ENCODE results near the gene NAP1L5.

DNA sequence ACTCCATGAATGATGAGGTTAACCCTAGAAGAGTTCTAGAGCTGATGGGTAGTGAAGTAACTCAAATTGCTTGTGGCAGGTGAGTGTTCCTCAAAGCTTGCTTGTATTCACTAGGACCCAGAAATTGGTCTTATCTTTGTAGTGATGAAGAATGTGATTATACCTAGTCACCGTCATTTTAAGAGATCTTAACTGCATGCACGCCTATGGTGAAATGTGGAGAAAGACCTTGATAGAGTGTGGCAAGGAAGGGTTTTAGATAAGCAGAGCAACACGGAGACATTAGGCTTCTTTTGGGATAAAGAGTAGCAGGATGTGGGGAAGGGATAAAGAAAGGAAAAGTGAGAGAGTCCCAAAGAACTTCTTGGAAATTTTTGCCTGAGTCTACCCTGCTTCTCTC, 42.4 kb downstream of the NAP1L5 start:
- no peak for TF ChIP-seq EZH2phosphoT487 (IDR thresholded peaks at IDR 0.05; ENCODE audit: unreplicated experiment)
- TF ChIP-seq, protein P1, sequence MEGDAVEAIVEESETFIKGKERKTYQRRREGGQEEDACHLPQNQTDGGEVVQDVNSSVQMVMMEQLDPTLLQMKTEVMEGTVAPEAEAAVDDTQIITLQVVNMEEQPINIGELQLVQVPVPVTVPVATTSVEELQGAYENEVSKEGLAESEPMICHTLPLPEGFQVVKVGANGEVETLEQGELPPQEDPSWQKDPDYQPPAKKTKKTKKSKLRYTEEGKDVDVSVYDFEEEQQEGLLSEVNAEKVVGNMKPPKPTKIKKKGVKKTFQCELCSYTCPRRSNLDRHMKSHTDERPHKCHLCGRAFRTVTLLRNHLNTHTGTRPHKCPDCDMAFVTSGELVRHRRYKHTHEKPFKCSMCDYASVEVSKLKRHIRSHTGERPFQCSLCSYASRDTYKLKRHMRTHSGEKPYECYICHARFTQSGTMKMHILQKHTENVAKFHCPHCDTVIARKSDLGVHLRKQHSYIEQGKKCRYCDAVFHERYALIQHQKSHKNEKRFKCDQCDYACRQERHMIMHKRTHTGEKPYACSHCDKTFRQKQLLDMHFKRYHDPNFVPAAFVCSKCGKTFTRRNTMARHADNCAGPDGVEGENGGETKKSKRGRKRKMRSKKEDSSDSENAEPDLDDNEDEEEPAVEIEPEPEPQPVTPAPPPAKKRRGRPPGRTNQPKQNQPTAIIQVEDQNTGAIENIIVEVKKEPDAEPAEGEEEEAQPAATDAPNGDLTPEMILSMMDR (conservative IDR thresholded peaks at IDR 0.05; ENCODE audit: low read depth in 2 of 2) = no peak
- TF ChIP-seq, protein P2, sequence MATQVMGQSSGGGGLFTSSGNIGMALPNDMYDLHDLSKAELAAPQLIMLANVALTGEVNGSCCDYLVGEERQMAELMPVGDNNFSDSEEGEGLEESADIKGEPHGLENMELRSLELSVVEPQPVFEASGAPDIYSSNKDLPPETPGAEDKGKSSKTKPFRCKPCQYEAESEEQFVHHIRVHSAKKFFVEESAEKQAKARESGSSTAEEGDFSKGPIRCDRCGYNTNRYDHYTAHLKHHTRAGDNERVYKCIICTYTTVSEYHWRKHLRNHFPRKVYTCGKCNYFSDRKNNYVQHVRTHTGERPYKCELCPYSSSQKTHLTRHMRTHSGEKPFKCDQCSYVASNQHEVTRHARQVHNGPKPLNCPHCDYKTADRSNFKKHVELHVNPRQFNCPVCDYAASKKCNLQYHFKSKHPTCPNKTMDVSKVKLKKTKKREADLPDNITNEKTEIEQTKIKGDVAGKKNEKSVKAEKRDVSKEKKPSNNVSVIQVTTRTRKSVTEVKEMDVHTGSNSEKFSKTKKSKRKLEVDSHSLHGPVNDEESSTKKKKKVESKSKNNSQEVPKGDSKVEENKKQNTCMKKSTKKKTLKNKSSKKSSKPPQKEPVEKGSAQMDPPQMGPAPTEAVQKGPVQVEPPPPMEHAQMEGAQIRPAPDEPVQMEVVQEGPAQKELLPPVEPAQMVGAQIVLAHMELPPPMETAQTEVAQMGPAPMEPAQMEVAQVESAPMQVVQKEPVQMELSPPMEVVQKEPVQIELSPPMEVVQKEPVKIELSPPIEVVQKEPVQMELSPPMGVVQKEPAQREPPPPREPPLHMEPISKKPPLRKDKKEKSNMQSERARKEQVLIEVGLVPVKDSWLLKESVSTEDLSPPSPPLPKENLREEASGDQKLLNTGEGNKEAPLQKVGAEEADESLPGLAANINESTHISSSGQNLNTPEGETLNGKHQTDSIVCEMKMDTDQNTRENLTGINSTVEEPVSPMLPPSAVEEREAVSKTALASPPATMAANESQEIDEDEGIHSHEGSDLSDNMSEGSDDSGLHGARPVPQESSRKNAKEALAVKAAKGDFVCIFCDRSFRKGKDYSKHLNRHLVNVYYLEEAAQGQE (IDR thresholded peaks at IDR 0.05; ENCODE audit: unreplicated experiment) = no peak
- TF ChIP-seq POLR2AphosphoS5 (IDR thresholded peaks at IDR 0.05; ENCODE audit: low read depth) = no peak
- TF ChIP-seq EZH2 (IDR thresholded peaks at IDR 0.05; ENCODE audit: low read depth, unreplicated experiment) = no peak
- no peak for TF ChIP-seq CREB1 (CRISPR knock-in tag; IDR thresholded peaks at IDR 0.05; ENCODE audit: low read depth)
- no peak for TF ChIP-seq ZNF114 (CRISPR knock-in tag; IDR thresholded peaks at IDR 0.05)
- TF ChIP-seq STAT1 (IDR thresholded peaks at IDR 0.05; ENCODE audit: unreplicated experiment) = no peak
- no peak for TF ChIP-seq ZNF331 (CRISPR knock-in tag; IDR thresholded peaks at IDR 0.05; ENCODE audit: low read depth)

Measured in GM23338 (cell line).